ENCODE data around the gene RERE.
A peak's percentile ranks its signal among the peaks of the same experiment; 100 is the strongest.

The RERE gene

DNA sequence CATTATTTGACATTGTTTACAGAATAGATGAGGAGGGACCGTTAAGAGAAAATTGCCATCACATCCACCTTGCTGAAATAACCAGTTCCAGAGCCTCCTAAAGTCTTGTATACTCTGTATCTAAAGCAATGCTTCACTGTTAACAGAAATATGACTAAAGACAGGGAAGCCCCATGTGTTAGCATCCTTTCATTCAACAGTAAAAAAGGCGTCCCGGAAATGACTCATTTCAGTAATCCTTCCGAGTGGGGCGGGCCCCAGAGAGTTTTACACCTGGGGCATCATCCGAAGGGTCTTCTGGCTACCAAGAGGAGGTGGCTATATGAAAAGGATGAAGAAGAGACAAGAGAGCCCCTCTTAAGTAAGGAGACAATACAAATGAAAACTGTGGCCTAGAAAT lies 272.4 kb downstream of the RERE start:
- no peak overlapping the region for H3K4me3 ChIP-seq (ENCODE audit: low read length)
- peaks cover 8% of the 10 kb centered on the region for H3K4me1 ChIP-seq (ENCODE audit: control insufficient read depth, insufficient read depth, low read length)
- no peak overlapping the region for H3K27ac ChIP-seq (ENCODE audit: low read depth, low read length)
- H3K9ac ChIP-seq (ENCODE audit: low read length): no peak overlapping the region
- no peaks in the 10 kb centered on the region for H3K27me3 ChIP-seq (ENCODE audit: control insufficient read depth, insufficient read depth, low read length)
- no peaks in the 10 kb centered on the region for H3K36me3 ChIP-seq (ENCODE audit: control insufficient read depth, insufficient read depth, low read length)

DNA sequence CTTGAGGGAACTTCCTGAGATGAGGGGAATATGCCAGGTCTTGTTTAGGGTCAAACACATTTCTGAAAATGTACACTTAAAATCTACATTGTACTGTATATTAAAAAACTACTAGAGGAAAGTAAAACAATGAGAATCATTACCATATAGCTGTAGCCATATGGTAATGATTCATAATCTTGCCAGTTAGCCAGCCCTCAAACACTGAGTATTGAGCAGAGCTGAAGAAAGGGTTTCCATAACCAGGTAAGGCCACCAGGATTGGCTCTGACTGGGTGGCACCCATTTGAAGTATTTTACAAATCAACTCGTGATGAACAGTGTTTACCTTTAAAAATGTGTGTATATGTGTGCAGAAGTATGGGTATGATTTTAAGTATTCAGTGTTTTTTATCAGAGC lies 272.8 kb downstream of the RERE start:
- H3K4me1 ChIP-seq (ENCODE audit: control insufficient read depth, insufficient read depth, low read length): peaks cover 8% of the 10 kb centered on the region
- H3K4me3 ChIP-seq (ENCODE audit: low read length): no peak overlapping the region
- H3K36me3 ChIP-seq (ENCODE audit: control insufficient read depth, insufficient read depth, low read length): no peaks in the 10 kb centered on the region
- no peak overlapping the region for H3K27ac ChIP-seq (ENCODE audit: low read depth, low read length)
- H3K9ac ChIP-seq (ENCODE audit: low read length): no peak overlapping the region
- H3K27me3 ChIP-seq (ENCODE audit: control insufficient read depth, insufficient read depth, low read length): no peaks in the 10 kb centered on the region

DNA sequence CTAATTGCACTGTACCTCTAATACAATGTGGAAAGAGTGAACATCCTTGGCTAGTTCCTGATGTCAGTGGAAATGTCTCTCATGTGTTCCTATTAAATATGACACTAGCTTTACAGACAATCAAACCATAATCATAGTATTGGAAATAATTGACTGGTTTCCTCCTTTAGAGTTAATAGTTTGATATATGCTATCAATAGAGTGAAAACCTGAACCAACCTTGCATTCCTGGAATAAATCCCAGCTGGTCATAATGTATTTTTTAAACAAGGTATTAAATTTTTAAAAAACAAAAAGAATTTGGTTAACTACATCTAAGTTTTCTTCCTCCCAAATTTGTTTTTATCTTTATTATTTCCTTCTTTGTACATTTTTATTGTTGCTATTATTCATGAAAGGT lies 273.5 kb downstream of the RERE start:
- peaks cover 8% of the 10 kb centered on the region for H3K4me1 ChIP-seq (ENCODE audit: control insufficient read depth, insufficient read depth, low read length)
- H3K27me3 ChIP-seq (ENCODE audit: control insufficient read depth, insufficient read depth, low read length): no peaks in the 10 kb centered on the region
- no peak overlapping the region for H3K9ac ChIP-seq (ENCODE audit: low read length)
- H3K27ac ChIP-seq (ENCODE audit: low read depth, low read length): no peak overlapping the region
- H3K36me3 ChIP-seq (ENCODE audit: control insufficient read depth, insufficient read depth, low read length): no peaks in the 10 kb centered on the region
- no peak overlapping the region for H3K4me3 ChIP-seq (ENCODE audit: low read length)

DNA sequence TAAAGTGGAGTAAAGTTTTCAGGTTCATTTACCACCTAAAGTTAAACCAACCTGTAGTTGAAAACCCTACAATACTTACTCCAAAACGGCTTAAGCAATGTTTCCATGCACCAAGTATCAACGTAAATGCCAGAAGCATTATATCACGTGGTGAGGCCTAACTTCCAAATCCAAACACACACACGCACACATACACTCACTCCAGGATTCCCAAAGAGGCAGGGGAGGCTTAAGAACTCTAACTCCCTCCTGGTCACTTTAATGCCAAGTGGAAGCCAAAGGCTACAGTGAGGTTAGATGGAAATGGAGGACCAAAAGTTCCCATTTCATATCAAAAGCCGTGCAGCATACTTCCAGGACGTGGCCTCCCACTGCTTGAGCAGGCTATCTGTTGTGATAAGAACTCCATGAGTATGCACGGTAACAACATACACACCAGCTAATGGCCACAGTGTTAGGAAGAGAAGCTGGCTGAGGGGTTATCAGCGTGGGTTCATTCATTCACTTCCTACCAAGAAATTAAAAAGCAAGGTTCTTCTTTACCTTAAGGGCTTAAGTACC lies 275.4 kb downstream of the RERE start:
- no peaks in the 10 kb centered on the region for H3K36me3 ChIP-seq (ENCODE audit: control insufficient read depth, insufficient read depth, low read length)
- H3K27me3 ChIP-seq (ENCODE audit: control insufficient read depth, insufficient read depth, low read length): no peaks in the 10 kb centered on the region
- H3K4me1 ChIP-seq (ENCODE audit: control insufficient read depth, insufficient read depth, low read length): peaks cover 8% of the 10 kb centered on the region
- H3K9ac ChIP-seq (ENCODE audit: low read length): no peak overlapping the region
- H3K27ac ChIP-seq (ENCODE audit: low read depth, low read length): no peak overlapping the region
- H3K4me3 ChIP-seq (ENCODE audit: low read length): no peak overlapping the region

DNA sequence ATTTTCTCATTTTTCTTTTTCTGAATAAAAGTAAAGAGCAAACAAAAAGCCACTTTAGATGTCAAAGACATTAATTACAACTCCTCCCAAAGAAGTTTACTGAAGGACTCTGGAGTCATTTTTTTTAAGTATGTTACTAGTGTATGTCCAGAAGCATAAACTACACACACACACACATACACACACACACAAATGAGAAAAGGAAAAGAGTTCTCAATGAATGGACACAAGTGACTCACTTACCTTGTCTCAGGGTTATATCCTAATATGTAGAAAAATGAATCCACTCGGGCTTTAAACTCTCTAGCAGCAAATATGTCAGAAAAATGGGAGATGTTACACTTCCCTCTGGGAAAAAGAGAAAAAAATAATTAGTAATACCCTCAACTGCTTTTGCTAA lies 276.5 kb downstream of the RERE start:
- Histone ChIP-seq H3K9ac (ENCODE audit: low read length) (no peak overlapping the region), H3K36me3 (ENCODE audit: control insufficient read depth, insufficient read depth, low read length) (no peaks in the 10 kb centered on the region), H3K27me3 (ENCODE audit: control insufficient read depth, insufficient read depth, low read length) (no peaks in the 10 kb centered on the region), H3K4me1 (ENCODE audit: control insufficient read depth, insufficient read depth, low read length) (peaks cover 11% of the 10 kb centered on the region), H3K4me3 (ENCODE audit: low read length) (no peak overlapping the region), H3K27ac (ENCODE audit: low read depth, low read length) (peak overlapping the region; percentile 22)

DNA sequence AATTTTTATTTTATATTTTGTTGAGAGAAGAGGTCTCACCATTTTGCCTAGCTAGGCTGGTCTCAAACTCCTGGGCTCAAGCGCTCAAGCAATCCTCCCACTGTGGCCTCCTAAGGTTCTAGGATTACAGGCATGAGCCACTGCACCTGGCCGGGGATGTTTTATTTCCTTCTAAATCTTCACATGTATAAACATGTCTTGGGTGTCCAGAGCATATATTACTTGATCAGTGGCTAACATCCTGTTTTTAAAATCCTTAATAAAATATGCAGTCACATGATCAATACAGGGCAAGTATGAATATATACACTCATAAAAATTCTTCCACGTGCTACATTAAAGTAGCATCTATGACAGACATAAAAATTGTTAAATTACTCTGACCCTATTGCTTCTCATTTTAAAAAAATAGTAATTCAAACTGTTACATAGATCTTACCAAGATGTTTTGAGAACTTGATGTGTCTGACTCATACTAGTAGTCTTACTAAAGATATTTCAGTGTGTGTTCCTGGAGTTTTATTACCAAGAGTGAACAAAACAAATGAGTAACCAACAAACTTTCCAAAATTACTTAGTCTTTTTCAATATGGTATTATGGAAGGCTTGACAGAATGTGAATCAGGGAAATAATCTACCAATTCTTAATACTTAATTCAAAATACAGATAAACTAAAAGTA lies 277.0 kb downstream of the RERE start:
- Histone ChIP-seq H3K4me1 (ENCODE audit: control insufficient read depth, insufficient read depth, low read length) (peaks cover 11% of the 10 kb centered on the region), H3K4me3 (ENCODE audit: low read length) (no peak overlapping the region), H3K27me3 (ENCODE audit: control insufficient read depth, insufficient read depth, low read length) (no peaks in the 10 kb centered on the region), H3K27ac (ENCODE audit: low read depth, low read length) (peak overlapping the region; percentile 6), H3K36me3 (ENCODE audit: control insufficient read depth, insufficient read depth, low read length) (no peaks in the 10 kb centered on the region), H3K9ac (ENCODE audit: low read length) (no peak overlapping the region)

DNA sequence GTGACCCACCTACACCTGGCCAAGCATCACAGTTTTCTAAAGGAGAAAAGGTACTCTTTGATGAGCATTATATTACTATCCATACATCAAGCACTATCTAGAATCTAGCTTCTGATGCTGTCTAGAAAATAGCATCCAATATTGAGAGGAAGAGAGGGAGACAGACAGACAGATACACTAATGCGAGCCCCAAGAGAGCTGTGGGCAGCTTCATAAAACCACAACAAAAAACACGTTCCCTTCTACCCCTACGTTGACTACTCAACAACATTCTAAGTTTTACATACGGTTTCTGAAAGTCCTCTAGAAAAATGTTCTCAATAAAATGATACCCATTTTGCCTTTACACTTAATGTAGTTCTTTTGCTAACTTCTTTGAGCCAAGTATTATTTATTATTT lies 277.8 kb downstream of the RERE start:
- H3K36me3 ChIP-seq (ENCODE audit: control insufficient read depth, insufficient read depth, low read length): no peaks in the 10 kb centered on the region
- H3K27me3 ChIP-seq (ENCODE audit: control insufficient read depth, insufficient read depth, low read length): no peaks in the 10 kb centered on the region
- H3K4me3 ChIP-seq (ENCODE audit: low read length): no peak overlapping the region
- H3K9ac ChIP-seq (ENCODE audit: low read length): no peak overlapping the region
- H3K27ac ChIP-seq (ENCODE audit: low read depth, low read length): peak overlapping the region; percentile 21
- peaks cover 11% of the 10 kb centered on the region for H3K4me1 ChIP-seq (ENCODE audit: control insufficient read depth, insufficient read depth, low read length)

DNA sequence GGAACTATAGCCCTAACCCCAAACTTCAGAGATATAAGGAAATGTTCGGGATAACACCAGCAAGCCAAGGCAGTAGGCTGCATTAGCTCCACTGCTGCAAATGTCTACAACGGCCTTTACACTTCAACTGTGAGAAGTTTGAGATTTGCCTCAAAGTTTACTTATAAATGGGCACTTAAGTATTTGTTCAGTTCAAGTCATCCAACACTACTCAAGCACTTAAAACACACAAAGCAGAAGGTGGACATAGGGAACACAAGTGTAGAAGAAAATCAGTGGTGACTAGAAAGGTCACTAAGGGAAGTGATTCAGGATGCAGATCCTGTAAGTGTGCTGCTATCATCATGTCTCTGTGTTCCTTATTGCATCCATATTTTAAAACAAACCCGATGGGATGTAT lies 278.9 kb downstream of the RERE start:
- Histone ChIP-seq H3K27ac (ENCODE audit: low read depth, low read length) (no peak overlapping the region), H3K36me3 (ENCODE audit: control insufficient read depth, insufficient read depth, low read length) (no peaks in the 10 kb centered on the region), H3K4me1 (ENCODE audit: control insufficient read depth, insufficient read depth, low read length) (peaks cover 11% of the 10 kb centered on the region), H3K27me3 (ENCODE audit: control insufficient read depth, insufficient read depth, low read length) (no peaks in the 10 kb centered on the region), H3K9ac (ENCODE audit: low read length) (no peak overlapping the region), H3K4me3 (ENCODE audit: low read length) (no peak overlapping the region)

DNA sequence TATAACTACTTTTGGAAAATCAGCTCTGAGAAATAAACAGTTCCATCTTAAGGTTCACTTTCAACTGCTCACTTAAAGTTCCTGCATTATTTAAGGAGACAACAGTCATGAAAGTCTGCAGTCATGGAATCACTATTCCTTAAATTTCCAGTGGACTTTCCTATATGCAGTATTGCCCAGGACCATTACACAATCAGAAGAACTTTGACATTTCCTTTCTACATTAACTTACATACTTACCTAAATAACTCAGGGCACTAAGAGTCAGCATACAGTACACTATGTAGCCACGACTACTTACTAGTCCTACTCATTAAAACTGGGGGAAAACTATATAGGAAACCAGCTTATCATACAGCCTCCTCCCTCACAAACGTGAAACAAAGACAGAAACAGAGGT lies 279.4 kb downstream of the RERE start:
- no peaks in the 10 kb centered on the region for H3K27me3 ChIP-seq (ENCODE audit: control insufficient read depth, insufficient read depth, low read length)
- H3K9ac ChIP-seq (ENCODE audit: low read length): no peak overlapping the region
- peaks cover 11% of the 10 kb centered on the region for H3K4me1 ChIP-seq (ENCODE audit: control insufficient read depth, insufficient read depth, low read length)
- H3K27ac ChIP-seq (ENCODE audit: low read depth, low read length): no peak overlapping the region
- H3K36me3 ChIP-seq (ENCODE audit: control insufficient read depth, insufficient read depth, low read length): no peaks in the 10 kb centered on the region
- no peak overlapping the region for H3K4me3 ChIP-seq (ENCODE audit: low read length)

DNA sequence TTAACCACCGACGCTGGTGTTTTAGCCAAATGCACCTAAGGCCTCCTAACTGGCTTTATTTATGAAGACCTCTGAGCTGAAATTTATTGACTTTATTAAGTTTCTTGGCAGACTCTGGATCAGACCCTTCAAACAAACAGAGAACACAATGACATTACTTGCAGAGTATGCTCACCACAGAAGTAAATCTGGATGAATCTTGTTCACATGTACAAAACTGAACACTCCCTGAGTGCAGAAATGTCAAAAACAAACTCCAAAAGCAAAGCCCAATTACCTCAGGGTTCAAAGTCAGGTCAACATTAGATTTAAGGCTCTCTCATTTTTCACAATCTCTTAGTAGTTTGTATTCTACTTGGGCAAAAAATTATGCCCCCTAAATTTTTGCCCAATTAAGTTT lies 280.9 kb downstream of the RERE start:
- no peaks in the 10 kb centered on the region for H3K36me3 ChIP-seq (ENCODE audit: control insufficient read depth, insufficient read depth, low read length)
- H3K27ac ChIP-seq (ENCODE audit: low read depth, low read length): peak overlapping the region; percentile 30

DNA sequence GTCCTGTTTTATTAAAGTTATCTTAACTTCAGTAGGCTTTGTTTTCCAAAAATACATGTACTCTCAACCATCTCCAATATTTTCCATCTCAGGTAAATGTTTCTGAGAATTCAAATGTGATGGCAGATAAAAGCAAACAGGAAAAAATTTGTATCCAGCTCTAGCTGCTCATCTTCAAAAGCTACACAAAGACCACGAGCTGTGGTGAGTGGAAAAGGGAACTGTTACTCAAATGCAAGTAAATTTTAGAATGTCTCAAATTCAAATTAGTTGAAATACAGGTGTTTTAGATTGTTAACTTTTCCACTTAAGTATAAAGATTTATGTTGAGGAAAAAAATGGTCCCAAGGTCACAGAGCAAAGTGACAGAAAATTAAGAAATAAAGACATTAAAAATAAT lies 283.5 kb downstream of the RERE start:
- Histone ChIP-seq H3K4me1 (ENCODE audit: control insufficient read depth, insufficient read depth, low read length) (peaks cover 4% of the 10 kb centered on the region), H3K36me3 (ENCODE audit: control insufficient read depth, insufficient read depth, low read length) (no peaks in the 10 kb centered on the region), H3K27me3 (ENCODE audit: control insufficient read depth, insufficient read depth, low read length) (no peaks in the 10 kb centered on the region), H3K27ac (ENCODE audit: low read depth, low read length) (no peak overlapping the region), H3K4me3 (ENCODE audit: low read length) (no peak overlapping the region), H3K9ac (ENCODE audit: low read length) (no peak overlapping the region)

More for the DNA sequence above, 280.9 kb downstream of the RERE start:
- no peaks in the 10 kb centered on the region for H3K27me3 ChIP-seq (ENCODE audit: control insufficient read depth, insufficient read depth, low read length)
- H3K4me3 ChIP-seq (ENCODE audit: low read length): no peak overlapping the region
- peaks cover 6% of the 10 kb centered on the region for H3K4me1 ChIP-seq (ENCODE audit: control insufficient read depth, insufficient read depth, low read length)
- no peak overlapping the region for H3K9ac ChIP-seq (ENCODE audit: low read length)

DNA sequence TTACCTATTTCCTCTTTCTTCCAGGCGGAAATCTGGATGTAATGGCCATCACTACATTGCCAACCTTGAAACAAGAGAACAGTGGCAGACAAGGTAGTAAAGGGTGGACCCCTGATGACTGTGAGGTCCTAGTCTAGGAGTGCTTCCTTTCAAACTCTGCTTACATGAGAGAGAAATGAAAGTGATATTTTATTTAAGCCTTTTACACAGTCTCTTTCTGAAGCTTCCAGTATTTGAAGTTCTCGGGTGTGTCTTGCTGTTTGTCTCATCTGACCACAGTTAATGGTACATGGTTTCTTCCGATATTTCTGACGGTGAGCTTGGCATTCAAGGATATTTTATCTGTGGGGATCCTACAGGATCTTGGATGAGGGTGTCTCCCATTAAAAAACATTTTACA lies 284.3 kb downstream of the RERE start:
- H3K4me3 ChIP-seq (ENCODE audit: low read length): no peak overlapping the region
- no peaks in the 10 kb centered on the region for H3K36me3 ChIP-seq (ENCODE audit: control insufficient read depth, insufficient read depth, low read length)
- H3K4me1 ChIP-seq (ENCODE audit: control insufficient read depth, insufficient read depth, low read length): peaks cover 4% of the 10 kb centered on the region
- no peak overlapping the region for H3K27ac ChIP-seq (ENCODE audit: low read depth, low read length)
- H3K9ac ChIP-seq (ENCODE audit: low read length): no peak overlapping the region
- no peaks in the 10 kb centered on the region for H3K27me3 ChIP-seq (ENCODE audit: control insufficient read depth, insufficient read depth, low read length)

DNA sequence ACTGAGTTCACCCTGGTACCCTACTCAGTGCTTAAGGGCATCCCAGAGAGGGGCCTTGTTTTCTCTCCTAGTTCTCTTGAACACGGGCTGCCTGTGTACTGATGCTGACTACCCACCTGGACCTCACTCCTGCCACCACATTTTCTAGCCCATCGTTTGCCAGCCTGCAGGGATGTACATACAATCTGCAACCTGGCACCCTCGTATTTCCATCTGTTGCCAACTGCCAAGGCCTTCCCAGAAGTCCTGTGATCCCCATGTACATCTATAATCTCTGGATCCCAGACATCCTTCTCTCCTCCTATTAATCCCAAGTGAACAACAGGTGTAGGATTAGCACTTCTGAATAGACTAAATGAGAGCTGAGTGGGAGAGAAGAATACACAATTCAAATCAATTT lies 287.5 kb downstream of the RERE start:
- peaks cover 8% of the 10 kb centered on the region for H3K4me1 ChIP-seq (ENCODE audit: control insufficient read depth, insufficient read depth, low read length)
- no peaks in the 10 kb centered on the region for H3K36me3 ChIP-seq (ENCODE audit: control insufficient read depth, insufficient read depth, low read length)
- H3K4me3 ChIP-seq (ENCODE audit: low read length): no peak overlapping the region
- H3K27ac ChIP-seq (ENCODE audit: low read depth, low read length): no peak overlapping the region
- H3K9ac ChIP-seq (ENCODE audit: low read length): no peak overlapping the region
- no peaks in the 10 kb centered on the region for H3K27me3 ChIP-seq (ENCODE audit: control insufficient read depth, insufficient read depth, low read length)

Measured in rectal smooth muscle tissue (tissue), 1 donor.